GM19463 (cell line): Measurements from ENCODE around the gene MSRB3.
"Not testable (repeated sequence)": the region's sequence is repeated elsewhere in the genome, so short reads cannot be mapped to it uniquely, and the experiment has no call there.

Experiments
- ATAC-seq: cut with Tn5 transposase; IDR thresholded peaks from one replicate; pipeline ENCODE4 v1.9.1; 2021; ENCODE audit warnings: mild to moderate bottlenecking, moderate library complexity; ENCODE audit not compliant: unreplicated experiment

MSRB3 gene

DNA sequence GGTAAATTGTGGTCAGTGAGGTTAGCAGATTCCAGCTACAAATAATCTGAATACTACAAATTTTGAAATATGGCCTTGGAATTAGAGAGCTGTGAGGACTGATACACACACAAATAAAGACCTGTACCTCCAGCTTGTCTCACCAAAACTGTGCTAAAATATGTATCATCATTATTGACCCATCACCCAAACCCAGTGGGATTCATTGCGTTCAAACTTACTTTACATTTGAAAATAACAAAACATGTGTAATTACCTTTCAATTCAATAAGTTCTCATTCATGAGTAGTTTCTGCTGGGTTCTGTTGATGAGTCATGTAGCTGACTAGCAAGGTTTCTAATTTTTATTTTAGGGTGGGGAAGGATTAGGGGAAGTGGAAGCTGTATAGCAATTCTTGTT lies 170.9 kb downstream of the MSRB3 start:
- no peak for ATAC-seq

GRCh38 chr12:65450625-65451024 lies 172.1 kb downstream of the MSRB3 start:
- no peak for ATAC-seq

DNA sequence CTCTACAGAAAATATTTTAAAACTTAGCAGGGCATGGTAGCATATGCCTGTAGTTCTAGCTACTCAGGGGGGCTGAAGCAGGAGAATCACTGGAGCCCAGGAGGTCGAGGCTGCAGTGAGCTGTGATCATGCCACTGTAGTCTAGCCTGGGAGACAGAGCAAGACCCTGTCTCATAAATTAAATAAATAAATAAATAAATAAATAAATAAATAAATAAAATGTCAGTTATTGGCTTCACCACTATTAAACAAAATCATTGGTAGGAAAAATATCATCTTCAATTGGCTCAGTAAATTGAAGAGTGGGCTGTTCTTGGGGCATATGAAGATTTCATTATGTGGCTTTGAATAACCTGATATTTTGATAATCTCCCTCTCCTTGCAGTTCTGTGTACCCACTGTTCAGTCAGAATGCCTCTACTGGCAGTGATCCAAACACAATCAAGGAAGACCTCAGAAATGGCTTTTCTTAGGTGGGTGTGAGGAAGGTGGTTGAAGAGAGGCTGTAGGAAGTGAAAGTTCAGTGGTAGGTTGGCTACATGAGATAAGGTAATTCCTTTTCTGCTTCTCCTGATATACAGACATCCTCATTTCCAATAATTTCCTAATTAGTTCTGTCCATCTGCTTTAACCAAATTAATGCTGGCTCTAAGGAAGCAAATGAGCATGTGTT lies 175.8 kb downstream of the MSRB3 start:
- no peak for ATAC-seq

- ATAC-seq, result not testable (repeated sequence)
These were observed 178.9 kb downstream of the MSRB3 start for GRCh38 chr12:65457341-65457740.

- ATAC-seq, result no peak
These were observed 180.2 kb downstream of the MSRB3 start for GRCh38 chr12:65458718-65459117.

DNA sequence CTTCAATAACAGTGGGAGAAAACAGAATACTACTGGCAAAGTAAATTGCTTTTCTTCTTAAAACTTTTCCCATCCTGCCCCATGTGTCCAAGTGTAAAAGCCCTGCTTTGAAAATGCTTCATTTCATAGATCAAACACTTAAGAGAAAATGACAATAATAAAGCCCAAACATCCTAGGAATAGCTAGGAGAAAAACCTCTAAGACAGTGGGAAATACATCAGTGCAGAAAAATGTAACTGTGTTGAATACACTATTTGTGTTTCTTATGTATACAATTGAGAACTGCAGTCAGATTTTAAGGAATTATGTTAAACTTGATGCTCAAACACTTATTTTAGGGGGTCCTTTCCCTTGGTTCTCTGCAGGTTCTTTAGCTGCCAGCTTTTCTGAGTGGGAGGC lies 181.1 kb downstream of the MSRB3 start:
- no peak for ATAC-seq

- ATAC-seq, result no peak
These were observed 181.6 kb downstream of the MSRB3 start for GRCh38 chr12:65460063-65460462.

DNA sequence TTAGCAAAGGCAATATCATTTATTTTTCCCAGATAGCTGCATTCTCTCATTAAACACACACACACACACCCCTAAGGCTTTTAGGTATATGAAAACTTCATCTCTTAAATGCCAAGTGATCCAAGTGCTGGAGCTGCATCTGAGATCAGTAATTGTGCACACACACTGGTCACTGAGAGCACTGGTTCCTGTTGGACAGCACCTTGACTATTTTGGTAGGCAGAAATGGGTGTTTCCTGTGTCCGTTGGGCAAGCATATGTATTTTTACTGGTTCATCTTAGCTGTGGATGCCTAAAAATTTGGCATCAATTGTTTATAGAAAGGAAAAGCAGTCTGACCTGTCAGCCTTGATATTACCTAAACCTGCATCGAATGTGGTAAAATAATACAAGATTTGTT lies 182.5 kb downstream of the MSRB3 start:
- no peak for ATAC-seq

- ATAC-seq, result no peak
These were observed 184.0 kb downstream of the MSRB3 start for GRCh38 chr12:65462484-65462883.

DNA sequence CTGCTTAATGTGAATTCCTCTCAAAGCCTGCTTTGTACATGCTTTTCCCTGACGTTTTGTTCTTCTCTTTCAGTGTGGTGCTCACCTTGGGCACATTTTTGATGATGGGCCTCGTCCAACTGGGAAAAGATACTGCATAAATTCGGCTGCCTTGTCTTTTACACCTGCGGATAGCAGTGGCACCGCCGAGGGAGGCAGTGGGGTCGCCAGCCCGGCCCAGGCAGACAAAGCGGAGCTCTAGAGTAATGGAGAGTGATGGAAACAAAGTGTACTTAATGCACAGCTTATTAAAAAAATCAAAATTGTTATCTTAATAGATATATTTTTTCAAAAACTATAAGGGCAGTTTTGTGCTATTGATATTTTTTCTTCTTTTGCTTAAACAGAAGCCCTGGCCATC lies 184.6 kb downstream of the MSRB3 start:
- no peak for ATAC-seq

DNA sequence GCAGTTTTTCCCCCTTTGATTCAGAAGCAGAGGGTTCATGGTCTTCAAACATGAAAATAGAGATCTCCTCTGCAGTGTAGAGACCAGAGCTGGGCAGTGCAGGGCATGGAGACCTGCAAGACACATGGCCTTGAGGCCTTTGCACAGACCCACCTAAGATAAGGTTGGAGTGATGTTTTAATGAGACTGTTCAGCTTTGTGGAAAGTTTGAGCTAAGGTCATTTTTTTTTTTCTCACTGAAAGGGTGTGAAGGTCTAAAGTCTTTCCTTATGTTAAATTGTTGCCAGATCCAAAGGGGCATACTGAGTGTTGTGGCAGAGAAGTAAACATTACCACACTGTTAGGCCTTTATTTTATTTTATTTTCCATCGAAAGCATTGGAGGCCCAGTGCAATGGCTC lies 185.1 kb downstream of the MSRB3 start:
- no peak for ATAC-seq

DNA sequence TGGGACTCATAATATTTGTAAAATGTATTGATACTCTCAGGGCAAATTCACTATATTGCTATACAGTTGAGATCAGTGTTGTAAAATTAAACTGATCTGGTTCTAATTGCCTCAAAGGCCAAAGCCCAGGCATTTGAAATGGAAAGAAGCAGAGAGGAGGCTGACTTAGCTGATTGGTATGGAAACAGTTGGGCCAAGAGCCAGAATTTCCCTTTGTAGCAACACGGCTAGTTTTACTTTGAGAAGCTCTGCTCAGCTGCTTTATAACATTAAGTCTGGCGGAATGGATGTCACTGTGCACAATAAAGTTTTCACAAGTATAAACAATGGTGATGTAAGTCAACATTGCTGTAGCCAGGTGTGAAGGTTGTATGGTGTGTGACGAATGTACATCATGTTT lies 186.4 kb downstream of the MSRB3 start:
- no peak for ATAC-seq

DNA sequence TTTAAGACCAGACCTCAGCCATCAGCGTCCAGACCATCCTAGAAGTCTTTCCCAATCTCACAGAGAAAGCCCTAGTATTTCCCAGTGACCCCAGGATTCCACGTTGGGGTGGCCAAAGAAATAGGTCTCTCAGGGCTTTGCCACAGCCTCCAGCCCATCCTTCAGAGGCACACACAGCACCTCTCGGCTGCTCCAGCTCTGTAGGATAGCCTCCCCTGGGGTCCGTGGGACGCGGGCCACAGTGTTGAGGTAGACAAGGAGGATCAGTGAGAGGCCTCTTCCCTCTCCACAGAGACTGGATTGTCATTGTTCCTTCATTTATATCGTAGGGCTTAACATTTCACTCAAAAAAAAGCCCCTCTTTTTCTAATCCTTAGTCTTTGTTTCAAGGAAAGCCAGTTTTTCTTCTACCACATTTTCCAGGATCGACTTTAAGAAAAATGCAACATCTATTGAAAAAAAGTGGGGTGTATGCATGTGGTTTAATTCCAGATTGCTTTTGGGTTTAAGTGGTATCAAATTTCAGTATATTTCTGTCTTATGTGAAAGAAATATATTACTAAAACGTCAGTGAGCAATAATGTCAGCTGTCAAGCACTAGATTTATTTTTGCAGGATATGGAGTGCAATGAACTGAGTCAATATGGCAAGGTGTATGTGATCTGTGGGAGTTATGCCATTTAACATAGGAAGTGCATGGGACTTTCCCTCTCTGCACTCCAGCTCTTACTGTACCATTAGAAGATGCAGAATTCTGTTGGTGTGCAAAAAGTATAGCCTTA lies 187.5 kb downstream of the MSRB3 start:
- ATAC-seq, result no peak

DNA sequence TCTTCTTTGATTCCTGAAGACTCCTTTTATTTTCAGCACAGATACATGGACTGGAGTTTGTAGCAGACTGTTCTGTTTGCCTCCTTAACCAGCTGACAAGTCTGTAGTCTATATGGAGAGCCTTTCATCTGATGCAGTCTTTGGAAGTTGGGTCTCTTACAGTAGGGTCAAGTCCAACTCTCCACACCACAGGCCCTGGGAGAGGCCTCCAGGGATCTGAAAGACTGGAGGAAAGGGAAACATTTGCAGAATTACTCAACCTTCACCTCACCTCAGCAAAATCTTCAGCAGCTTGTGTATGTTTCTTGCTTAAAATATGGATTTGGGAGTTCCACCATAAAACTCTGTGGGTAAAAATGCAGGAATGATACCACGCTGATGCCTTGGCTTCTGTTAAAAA lies 188.4 kb downstream of the MSRB3 start:
- no peak for ATAC-seq

- ATAC-seq, result no peak
These were observed 191.8 kb downstream of the MSRB3 start for GRCh38 chr12:65470256-65470655.

DNA sequence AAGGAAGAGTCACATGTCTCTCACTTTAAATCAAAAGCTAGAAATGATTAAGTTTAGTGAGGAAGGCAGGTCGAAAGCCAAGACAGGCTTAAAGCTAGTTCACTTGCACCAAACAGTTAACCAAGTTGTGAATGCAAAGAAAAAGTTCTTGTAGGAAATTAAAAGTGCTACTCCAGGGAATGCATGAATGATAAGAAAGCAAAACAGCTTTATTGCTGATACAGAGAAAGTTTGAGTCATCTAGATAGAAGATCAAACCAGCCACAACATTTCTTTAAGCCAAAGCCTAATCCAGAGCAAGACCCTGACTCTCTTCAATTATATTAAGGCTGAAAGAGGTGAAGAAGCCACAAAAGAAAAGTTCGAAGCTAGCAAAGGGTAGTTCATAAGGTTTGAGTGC lies 193.6 kb downstream of the MSRB3 start:
- no peak for ATAC-seq

DNA sequence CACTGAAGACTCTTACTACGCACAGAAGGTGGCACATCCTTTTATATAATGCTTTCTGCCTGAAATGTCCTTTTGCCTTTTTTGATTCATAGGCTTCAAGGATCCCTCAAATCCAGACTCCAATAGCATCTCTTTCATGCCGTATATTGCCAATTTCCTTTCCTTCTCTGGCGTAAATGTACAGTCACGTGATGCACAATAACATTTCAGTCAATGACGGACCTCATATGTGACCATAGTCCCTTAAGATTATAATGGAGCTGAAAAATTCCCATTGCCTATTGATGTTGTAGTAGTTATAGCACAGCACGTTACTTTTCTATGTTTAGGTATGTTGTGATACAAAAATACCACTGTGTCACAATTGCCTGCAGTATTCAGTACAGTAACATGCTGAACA lies 196.3 kb downstream of the MSRB3 start:
- no peak for ATAC-seq

GRCh38 chr12:65477721-65478120 lies 199.2 kb downstream of the MSRB3 start:
- ATAC-seq, result no peak

GRCh38 chr12:65483891-65484516 lies 205.5 kb downstream of the MSRB3 start:
- ATAC-seq, result not testable (repeated sequence)

DNA sequence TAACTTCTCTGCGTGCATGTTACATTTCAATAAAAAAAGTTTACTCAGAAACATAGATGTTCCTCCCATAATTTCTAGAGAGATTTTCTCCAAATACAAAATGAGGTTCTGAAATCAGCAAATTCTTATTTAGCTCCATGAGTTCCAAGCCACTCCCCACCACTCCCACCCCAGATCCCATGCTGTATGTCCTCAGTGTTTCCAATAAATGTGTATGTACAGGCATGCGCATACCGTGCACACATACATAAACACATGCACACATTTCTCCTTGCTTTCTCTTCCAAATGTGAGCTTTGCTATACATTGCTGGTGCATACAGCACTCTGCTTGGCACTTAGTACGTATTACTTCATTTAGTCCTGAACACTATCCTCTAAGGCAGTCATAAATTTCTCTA lies 209.7 kb downstream of the MSRB3 start:
- no peak for ATAC-seq

DNA sequence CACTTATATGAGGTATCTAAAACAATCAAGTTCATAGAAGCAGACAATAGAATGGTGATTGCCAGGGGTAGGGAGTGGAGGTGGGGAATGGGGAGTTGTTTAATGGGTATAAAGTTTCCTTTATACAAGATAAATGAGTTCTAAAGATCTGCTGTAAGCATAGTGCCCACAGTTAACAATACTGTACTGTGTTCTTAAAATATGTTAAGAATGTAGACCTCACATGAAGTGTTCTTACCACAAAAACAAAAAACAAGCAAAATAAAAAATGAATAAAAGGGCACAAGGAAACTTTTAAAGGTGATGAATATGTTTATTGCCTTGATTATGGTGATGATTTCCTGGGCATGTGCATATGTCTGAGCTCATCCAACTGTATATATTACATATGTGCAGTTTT lies 211.8 kb downstream of the MSRB3 start:
- ATAC-seq, result no peak
